ENCODE results near the gene FABP6. TPM values are rescaled to one million over a fixed set of nuclear protein-coding genes. Genes with fewer than 3 reads are reported as not detected.

FABP6 gene
- total and polyA plus RNA-seq, 9 of the 15 experiments (the other 6 are each of a cell fraction or from before 2014, with no cell fraction given) = 0.11 to 0.33 (median 0.21) TPM; not detected in 4

- TF ChIP-seq, protein P1, sequence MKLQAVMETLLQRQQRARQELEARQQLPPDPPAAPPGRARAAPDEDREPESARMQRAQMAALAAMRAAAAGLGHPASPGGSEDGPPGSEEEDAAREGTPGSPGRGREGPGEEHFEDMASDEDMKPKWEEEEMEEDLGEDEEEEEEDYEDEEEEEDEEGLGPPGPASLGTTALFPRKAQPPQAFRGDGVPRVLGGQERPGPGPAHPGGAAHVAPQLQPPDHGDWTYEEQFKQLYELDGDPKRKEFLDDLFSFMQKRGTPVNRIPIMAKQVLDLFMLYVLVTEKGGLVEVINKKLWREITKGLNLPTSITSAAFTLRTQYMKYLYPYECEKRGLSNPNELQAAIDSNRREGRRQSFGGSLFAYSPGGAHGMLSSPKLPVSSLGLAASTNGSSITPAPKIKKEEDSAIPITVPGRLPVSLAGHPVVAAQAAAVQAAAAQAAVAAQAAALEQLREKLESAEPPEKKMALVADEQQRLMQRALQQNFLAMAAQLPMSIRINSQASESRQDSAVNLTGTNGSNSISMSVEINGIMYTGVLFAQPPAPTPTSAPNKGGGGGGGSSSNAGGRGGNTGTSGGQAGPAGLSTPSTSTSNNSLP (IDR thresholded peaks at IDR 0.05; ENCODE audit: borderline replicate concordance, low read depth, low read length) = no peak
- TF ChIP-seq FOSL1 (tag; conservative IDR thresholded peaks at IDR 0.05) (peak; percentile 76), ZNF707 (CRISPR knock-in tag; conservative IDR thresholded peaks at IDR 0.05) (no peak), ZNF384 (IDR thresholded peaks at IDR 0.05; ENCODE audit: low read depth, low read length) (no peak), NEUROD1 (IDR thresholded peaks at IDR 0.05; ENCODE audit: borderline replicate concordance, low read depth, low read length, partially characterized antibody) (no peak), ELF2 (CRISPR knock-in tag; IDR thresholded peaks at IDR 0.05) (no peak), ZNF445 (CRISPR knock-in tag; IDR thresholded peaks at IDR 0.05; ENCODE audit: low read depth) (no peak), IFI16 (CRISPR knock-in tag; IDR thresholded peaks at IDR 0.05) (no peak), HNRNPUL1 (IDR thresholded peaks at IDR 0.05; ENCODE audit: low read length) (no peak), ILF3 (IDR thresholded peaks at IDR 0.05; ENCODE audit: borderline replicate concordance) (no peak), CREM (IDR thresholded peaks at IDR 0.05; ENCODE audit: low read depth) (no peak), KLF10 (CRISPR knock-in tag; IDR thresholded peaks at IDR 0.05) (no peak), FOXJ3 (CRISPR knock-in tag; IDR thresholded peaks at IDR 0.05) (no peak), DACH1 (IDR thresholded peaks at IDR 0.05; ENCODE audit: partially characterized antibody) (peak; percentile 15), MYBL2 (IDR thresholded peaks at IDR 0.05; ENCODE audit: low read depth) (no peak), MYBL2 (CRISPR knock-in tag; IDR thresholded peaks at IDR 0.05; ENCODE audit: borderline replicate concordance) (no peak), TRIM24 (IDR thresholded peaks at IDR 0.05) (no peak), BCOR (IDR thresholded peaks at IDR 0.05) (peak; percentile 51; the same call in 1 of the 2 replicates), ASH1L (IDR thresholded peaks at IDR 0.05; ENCODE audit: borderline replicate concordance, low read depth, partially characterized antibody) (no peak), ZNF766 (CRISPR knock-in tag; conservative IDR thresholded peaks at IDR 0.05) (no peak), RFX5 (IDR thresholded peaks at IDR 0.05; ENCODE audit: low read depth, low read length) (no peak), GTF3C2 (IDR thresholded peaks at IDR 0.05; ENCODE audit: borderline replicate concordance, extremely low read depth, insufficient read length) (no peak), CC2D1A (IDR thresholded peaks at IDR 0.05) (no peak), MED1 (CRISPR knock-in tag; IDR thresholded peaks at IDR 0.05; ENCODE audit: borderline replicate concordance) (no peak), DIDO1 (tag; IDR thresholded peaks at IDR 0.05; ENCODE audit: low read depth) (no peak), SMARCE1 (IDR thresholded peaks at IDR 0.05) (0 out of 2 replicates have a peak, but pooled peaks have one; percentile 21)
These were observed 47.2 kb upstream of the FABP6 start (continued) for GRCh38 chr5:160181965-160182622.

Measured in K562 (cell line).